ENCODE data around the gene INO80C. TPM values are rescaled to one million over a fixed set of nuclear protein-coding genes. Genes with fewer than 3 reads are reported as not detected.
A peak's percentile ranks its signal among the peaks of the same experiment; 100 is the strongest.

The INO80C gene
- total RNA-seq, 3 donors from 2014 or later, result 5.9 to 14.7 (median 6.7) TPM

DNA sequence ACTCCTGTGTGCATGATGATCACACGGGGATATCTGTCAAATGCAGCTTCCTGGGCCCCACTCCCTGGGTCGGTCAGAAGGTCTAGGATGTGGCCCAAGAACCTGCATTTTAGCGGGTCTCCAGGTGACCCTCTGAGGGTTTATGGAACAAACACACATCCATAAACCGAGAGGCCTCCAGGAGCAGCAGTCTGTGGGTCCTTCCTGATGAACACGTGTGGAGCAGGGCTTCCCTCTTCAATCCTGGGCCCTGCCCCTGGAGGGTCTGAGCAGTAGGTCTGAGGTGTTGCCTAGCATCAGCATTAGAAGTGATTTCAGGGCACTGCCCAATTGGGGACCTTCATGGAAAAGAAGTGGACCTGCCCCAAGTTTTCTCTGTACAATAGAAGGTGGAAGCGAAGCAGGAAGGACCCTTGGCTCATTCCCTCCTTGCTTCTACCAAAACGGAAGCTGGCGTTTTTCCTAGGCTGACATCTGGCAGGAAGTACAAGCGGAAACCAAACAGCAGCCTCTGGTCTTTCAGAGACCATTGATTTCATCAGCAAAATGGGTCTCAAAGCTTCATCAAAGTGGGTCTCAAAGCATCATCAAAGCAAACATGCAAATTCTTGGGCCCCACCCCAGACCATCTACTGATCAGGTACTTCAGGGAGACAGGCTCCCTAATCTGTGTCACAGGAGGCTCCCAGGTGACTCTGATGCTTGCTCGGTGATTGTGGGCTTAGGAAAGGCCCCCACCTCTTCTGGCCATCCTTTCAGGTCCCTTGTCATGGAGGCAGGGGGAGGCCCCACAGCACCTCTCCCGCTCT, 30.7 kb downstream of the INO80C start:
- intact Hi-C loops (cut with DNase I; ENCODE audit: low total_unique reads), result no loop called here
- DNase-seq (ENCODE audit: low spot score in 2 of 2), result no peak
- no peak overlapping the region for H3K27ac ChIP-seq
- no peaks in the 10 kb centered on the region for H3K9me3 ChIP-seq
- H3K4me3 ChIP-seq, result peak overlapping the region in 1 of 3 donors; percentile 25
- no peaks in the 10 kb centered on the region for H3K27me3 ChIP-seq
- TF ChIP-seq CTCF (IDR thresholded peaks at IDR 0.05) (no peak), POLR2AphosphoS5 (IDR thresholded peaks at IDR 0.05) (no peak), POLR2A (IDR thresholded peaks at IDR 0.05) (no peak)
- H3K36me3 ChIP-seq, result no peaks in the 10 kb centered on the region
- H3K4me1 ChIP-seq, result no peaks in the 10 kb centered on the region

DNA sequence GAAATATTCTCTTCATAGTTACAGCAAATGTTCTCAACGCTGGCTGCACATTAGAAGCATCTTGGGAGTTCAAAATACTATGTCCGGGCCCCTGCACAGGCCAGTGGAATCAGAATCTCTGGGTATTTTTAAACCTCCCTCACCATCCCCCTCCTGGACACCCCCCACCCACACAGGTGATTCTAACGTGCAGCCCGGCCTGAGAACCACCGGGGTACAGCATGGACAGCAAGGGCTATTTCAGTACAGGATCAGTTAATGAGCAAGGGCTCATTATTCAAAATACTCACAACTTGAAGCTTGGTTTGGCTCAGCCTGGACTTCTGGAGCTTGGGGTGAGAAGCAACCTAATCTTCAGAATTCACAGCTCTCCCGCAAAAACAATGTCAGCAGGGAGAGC, 31.4 kb downstream of the INO80C start:
- intact Hi-C loops (cut with DNase I; ENCODE audit: low total_unique reads), result no loop called here
- Histone ChIP-seq H3K9me3 (no peaks in the 10 kb centered on the region), H3K27me3 (no peaks in the 10 kb centered on the region), H3K4me3 (peak overlapping the region in 1 of 3 donors; percentile 25), H3K4me1 (no peaks in the 10 kb centered on the region), H3K27ac (no peak overlapping the region), H3K36me3 (no peaks in the 10 kb centered on the region)
- no peak for DNase-seq (ENCODE audit: low spot score in 2 of 2)
- no peak for TF ChIP-seq POLR2A (IDR thresholded peaks at IDR 0.05)

GRCh38 chr18:35465329-35465728, 32.4 kb downstream of the INO80C start:
- Histone ChIP-seq H3K4me1 (no peaks in the 10 kb centered on the region), H3K4me3 (no peak overlapping the region), H3K27me3 (no peaks in the 10 kb centered on the region), H3K9me3 (no peaks in the 10 kb centered on the region), H3K36me3 (no peaks in the 10 kb centered on the region), H3K27ac (no peak overlapping the region)
- TF ChIP-seq POLR2AphosphoS5 (IDR thresholded peaks at IDR 0.05), result no peak
- no peak for TF ChIP-seq POLR2A (IDR thresholded peaks at IDR 0.05)
- no peak for TF ChIP-seq CTCF (IDR thresholded peaks at IDR 0.05)
- no peak for DNase-seq (ENCODE audit: low spot score in 2 of 2)
- intact Hi-C loops (cut with DNase I; ENCODE audit: low total_unique reads), result no loop called here

- TF ChIP-seq POLR2A (IDR thresholded peaks at IDR 0.05) (no peak), CTCF (IDR thresholded peaks at IDR 0.05) (no peak), POLR2AphosphoS5 (IDR thresholded peaks at IDR 0.05) (no peak)
- no peaks in the 10 kb centered on the region for H3K9me3 ChIP-seq
- H3K36me3 ChIP-seq, result no peaks in the 10 kb centered on the region
- H3K4me1 ChIP-seq, result no peaks in the 10 kb centered on the region
- no peak overlapping the region for H3K27ac ChIP-seq
- no peak for DNase-seq (ENCODE audit: low spot score in 2 of 2)
- intact Hi-C loops (cut with DNase I; ENCODE audit: low total_unique reads), result no loop called here
- H3K4me3 ChIP-seq, result no peak overlapping the region
- H3K27me3 ChIP-seq, result no peaks in the 10 kb centered on the region
Observed at GRCh38 chr18:35464831-35465279, 32.9 kb downstream of the INO80C start.

GRCh38 chr18:35463827-35464226, 33.9 kb downstream of the INO80C start:
- no peak overlapping the region for H3K4me3 ChIP-seq
- no peaks in the 10 kb centered on the region for H3K36me3 ChIP-seq
- intact Hi-C loops (cut with DNase I; ENCODE audit: low total_unique reads), result no loop called here
- no peak for DNase-seq (ENCODE audit: low spot score in 2 of 2)
- no peaks in the 10 kb centered on the region for H3K27me3 ChIP-seq
- H3K9me3 ChIP-seq, result no peaks in the 10 kb centered on the region
- H3K4me1 ChIP-seq, result no peaks in the 10 kb centered on the region
- no peak overlapping the region for H3K27ac ChIP-seq
- TF ChIP-seq POLR2A (IDR thresholded peaks at IDR 0.05) (no peak), CTCF (IDR thresholded peaks at IDR 0.05) (no peak), POLR2AphosphoS5 (IDR thresholded peaks at IDR 0.05) (no peak)
